ENCODE data around the gene KIAA0825. TPM values are rescaled to one million over a fixed set of nuclear protein-coding genes. Genes with fewer than 3 reads are reported as not detected.

KIAA0825 gene
- total RNA-seq, 4 donors from 2014 or later: 4.1 to 8.2 (median 5.6) TPM

- no peak for DNase-seq
- TF ChIP-seq POLR2A (IDR thresholded peaks at IDR 0.05) (no peak), CTCF (IDR thresholded peaks at IDR 0.05) (no peak)
Observed at GRCh38 chr5:94545870-94546625, 72.4 kb downstream of the KIAA0825 start.

GRCh38 chr5:94544875-94545547, 73.4 kb downstream of the KIAA0825 start:
- H3K36me3 ChIP-seq: no peaks in the 10 kb centered on the region
- H3K9me3 ChIP-seq: no peaks in the 10 kb centered on the region
- no peak for TF ChIP-seq POLR2A (IDR thresholded peaks at IDR 0.05)
- TF ChIP-seq CTCF (IDR thresholded peaks at IDR 0.05): no peak
- H3K27me3 ChIP-seq: no peaks in the 10 kb centered on the region
- no peak overlapping the region for H3K4me3 ChIP-seq
- no peak for DNase-seq
- H3K27ac ChIP-seq: no peak overlapping the region
- no peaks in the 10 kb centered on the region for H3K4me1 ChIP-seq

More at GRCh38 chr5:94545870-94546625, 72.4 kb downstream of the KIAA0825 start:
- H3K4me1 ChIP-seq: no peaks in the 10 kb centered on the region
- no peaks in the 10 kb centered on the region for H3K36me3 ChIP-seq
- H3K27ac ChIP-seq: no peak overlapping the region
- H3K9me3 ChIP-seq: no peaks in the 10 kb centered on the region
- H3K4me3 ChIP-seq: no peak overlapping the region
- no peaks in the 10 kb centered on the region for H3K27me3 ChIP-seq

- Histone ChIP-seq H3K9me3 (no peaks in the 10 kb centered on the region), H3K4me1 (no peaks in the 10 kb centered on the region), H3K27ac (no peak overlapping the region), H3K4me3 (no peak overlapping the region), H3K36me3 (no peaks in the 10 kb centered on the region), H3K27me3 (no peaks in the 10 kb centered on the region)
- TF ChIP-seq POLR2A (IDR thresholded peaks at IDR 0.05): no peak
- no peak for TF ChIP-seq CTCF (IDR thresholded peaks at IDR 0.05)
- no peak for DNase-seq
Observed at GRCh38 chr5:94544031-94544650, 74.3 kb downstream of the KIAA0825 start.

- H3K4me3 ChIP-seq: no peak overlapping the region
- H3K4me1 ChIP-seq: no peaks in the 10 kb centered on the region
- H3K36me3 ChIP-seq: no peaks in the 10 kb centered on the region
- H3K27me3 ChIP-seq: no peaks in the 10 kb centered on the region
- TF ChIP-seq CTCF (IDR thresholded peaks at IDR 0.05) (no peak), POLR2A (IDR thresholded peaks at IDR 0.05) (no peak)
- no peak overlapping the region for H3K27ac ChIP-seq
- DNase-seq: no peak
- H3K9me3 ChIP-seq: no peaks in the 10 kb centered on the region
Observed at GRCh38 chr5:94540856-94541494, 77.4 kb downstream of the KIAA0825 start.

- H3K36me3 ChIP-seq: no peaks in the 10 kb centered on the region
- DNase-seq: no peak
- no peaks in the 10 kb centered on the region for H3K9me3 ChIP-seq
- H3K27ac ChIP-seq: peak overlapping the region in 2 of 4 donors; percentile 13 to 56
- no peak overlapping the region for H3K4me3 ChIP-seq
- no peaks in the 10 kb centered on the region for H3K4me1 ChIP-seq
- TF ChIP-seq CTCF (IDR thresholded peaks at IDR 0.05): no peak
- TF ChIP-seq POLR2A (IDR thresholded peaks at IDR 0.05): no peak
- H3K27me3 ChIP-seq: no peaks in the 10 kb centered on the region
Observed at GRCh38 chr5:94538260-94538659, 80.1 kb downstream of the KIAA0825 start.

Measured in Peyer's patch (tissue), 4 donors.